OCI-LY1 (cell line): ENCODE results near the gene RNF144A.

ENCODE experiments used
- H2AFZ ChIP-seq: fragments of 200-600 bp; sonication (generic), shearing (Covaris generic); 2 replicates; pipeline ENCODE4 v1.6.0; 2014; ENCODE audit warnings: antibody characterized with exemption, mild to moderate bottlenecking, low read length
- H3F3A ChIP-seq: fragments of 200-600 bp; sonication (generic), shearing (Covaris generic); 2 replicates; pipeline ENCODE4 v1.6.0; 2014; ENCODE audit warnings: mild to moderate bottlenecking, antibody characterized with exemption, low read length, moderate library complexity; ENCODE audit not compliant: insufficient read depth
- H3K27ac ChIP-seq: fragments of 200-600 bp; sonication (generic); 2 replicates; pipeline ENCODE4 v1.5.1; 2014; ENCODE audit warnings: low read length, mixed run types, mild to moderate bottlenecking, low read depth; ENCODE audit not compliant: poor library complexity, severe bottlenecking
- H3K27me3 ChIP-seq: fragments of 200-600 bp; sonication (generic); 2 replicates; pipeline ENCODE4 v1.6.0; 2014; ENCODE audit warnings: antibody characterized with exemption, mild to moderate bottlenecking, low read length, moderate library complexity; ENCODE audit not compliant: insufficient read depth
- H3K36me3 ChIP-seq: fragments of 200-600 bp; sonication (generic); 2 replicates; pipeline ENCODE4 v1.6.1; 2014; ENCODE audit warnings: mild to moderate bottlenecking, antibody characterized with exemption, low read length, moderate library complexity, mixed read lengths; ENCODE audit not compliant: insufficient read depth
- H3K4me1 ChIP-seq: fragments of 200-600 bp; sonication (generic); 2 replicates; pipeline ENCODE4 v1.5.1; 2014; ENCODE audit warnings: mild to moderate bottlenecking, low read length, moderate library complexity; ENCODE audit not compliant: insufficient read depth, severe bottlenecking
- H3K4me2 ChIP-seq: fragments of 200-600 bp; sonication (generic), shearing (Covaris generic); 2 replicates; pipeline ENCODE4 v1.6.1; 2014; ENCODE audit warnings: low read length
- H3K4me3 ChIP-seq: fragments of 200-600 bp; sonication (generic); 2 replicates; pipeline ENCODE4 v1.5.1; 2014; ENCODE audit warnings: low read length, low read depth, mild to moderate bottlenecking, mixed read lengths; ENCODE audit not compliant: poor library complexity, severe bottlenecking
- H3K79me2 ChIP-seq: fragments of 200-600 bp; shearing (Covaris generic); 2 replicates; pipeline ENCODE4 v1.6.1; 2016; ENCODE audit warnings: mixed run types, low read length, mixed read lengths; ENCODE audit not compliant: insufficient read depth
- H3K9ac ChIP-seq: fragments of 200-600 bp; sonication (generic), shearing (Covaris generic); 2 replicates; pipeline ENCODE4 v1.6.1; 2014; ENCODE audit warnings: mild to moderate bottlenecking, low read length, mixed read lengths
- H3K9me2 ChIP-seq: fragments of 200-600 bp; sonication (generic), shearing (Covaris generic); 2 replicates; pipeline ENCODE4 v1.6.1; 2014; ENCODE audit warnings: low read depth, mild to moderate bottlenecking, low read length, mixed read lengths
- H3K9me3 ChIP-seq: fragments of 200-600 bp; shearing (Covaris generic); 2 replicates; pipeline ENCODE4 v1.6.1; 2014; ENCODE audit warnings: low read length, mixed read lengths
- H4K20me1 ChIP-seq: fragments of 200-600 bp; sonication (generic), shearing (Covaris generic); 2 replicates; pipeline ENCODE4 v1.6.0; 2016; ENCODE audit warnings: mild to moderate bottlenecking, low read length; ENCODE audit not compliant: insufficient read depth
- EZH2 ChIP-seq: fragments of 200-600 bp; sonication (generic), shearing (Covaris generic); IDR thresholded peaks from 2 replicates; pipeline ENCODE4 v1.8.0; 2017; ENCODE audit warnings: borderline replicate concordance, mixed run types, mild to moderate bottlenecking, antibody characterized with exemption, low read length, moderate library complexity, mixed read lengths
- TF ChIP-seq, protein P1 (sequence below): fragments of 200-600 bp; sonication (generic), shearing (Covaris generic); IDR thresholded peaks from 2 replicates; pipeline ENCODE4 v1.5.1; 2017; ENCODE audit warnings: mild to moderate bottlenecking, antibody characterized with exemption, low read length, moderate library complexity, mixed read lengths

Gene RNF144A

DNA sequence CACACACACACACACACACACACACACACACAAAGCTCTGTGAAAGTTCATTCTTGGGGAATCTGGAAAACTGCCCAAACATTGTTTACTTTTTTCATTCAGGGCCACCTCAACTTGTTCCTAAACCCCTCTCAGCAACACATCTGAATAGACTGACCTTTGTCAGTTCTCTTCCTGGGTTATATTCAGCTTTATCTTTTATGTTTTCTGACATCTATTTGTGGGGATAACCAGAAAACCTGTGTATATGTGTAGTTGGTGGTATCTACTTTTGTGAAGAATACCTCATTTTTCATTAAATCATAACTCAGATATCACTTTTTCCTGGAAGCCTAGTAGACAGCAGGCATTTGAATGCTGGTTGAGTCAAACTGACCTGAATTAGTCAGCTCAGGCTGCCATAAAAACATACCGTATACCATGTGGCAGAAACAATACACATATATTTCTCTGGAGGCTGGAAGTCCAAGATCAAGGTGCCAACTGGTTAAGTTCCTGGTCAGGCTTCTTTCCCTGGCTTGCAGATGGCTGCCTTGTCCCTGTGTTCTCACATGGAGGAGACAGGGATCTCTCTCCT, 11.0 kb upstream of the RNF144A start:
- Histone ChIP-seq H3K79me2 (no peaks in the 10 kb centered on the region), H3K36me3 (no peaks in the 10 kb centered on the region), H3K9ac (no peak overlapping the region), H3K27ac (no peak overlapping the region), H3K4me3 (no peak overlapping the region), H3F3A (no peaks in the 10 kb centered on the region), H3K9me3 (no peaks in the 10 kb centered on the region), H3K4me1 (no peaks in the 10 kb centered on the region), H3K4me2 (no peak overlapping the region), H4K20me1 (no peaks in the 10 kb centered on the region), H3K27me3 (no peaks in the 10 kb centered on the region; the same call in 1 of the 2 replicates), H3K9me2 (no peaks in the 10 kb centered on the region), H2AFZ (no peak overlapping the region)
- TF ChIP-seq, protein P1, sequence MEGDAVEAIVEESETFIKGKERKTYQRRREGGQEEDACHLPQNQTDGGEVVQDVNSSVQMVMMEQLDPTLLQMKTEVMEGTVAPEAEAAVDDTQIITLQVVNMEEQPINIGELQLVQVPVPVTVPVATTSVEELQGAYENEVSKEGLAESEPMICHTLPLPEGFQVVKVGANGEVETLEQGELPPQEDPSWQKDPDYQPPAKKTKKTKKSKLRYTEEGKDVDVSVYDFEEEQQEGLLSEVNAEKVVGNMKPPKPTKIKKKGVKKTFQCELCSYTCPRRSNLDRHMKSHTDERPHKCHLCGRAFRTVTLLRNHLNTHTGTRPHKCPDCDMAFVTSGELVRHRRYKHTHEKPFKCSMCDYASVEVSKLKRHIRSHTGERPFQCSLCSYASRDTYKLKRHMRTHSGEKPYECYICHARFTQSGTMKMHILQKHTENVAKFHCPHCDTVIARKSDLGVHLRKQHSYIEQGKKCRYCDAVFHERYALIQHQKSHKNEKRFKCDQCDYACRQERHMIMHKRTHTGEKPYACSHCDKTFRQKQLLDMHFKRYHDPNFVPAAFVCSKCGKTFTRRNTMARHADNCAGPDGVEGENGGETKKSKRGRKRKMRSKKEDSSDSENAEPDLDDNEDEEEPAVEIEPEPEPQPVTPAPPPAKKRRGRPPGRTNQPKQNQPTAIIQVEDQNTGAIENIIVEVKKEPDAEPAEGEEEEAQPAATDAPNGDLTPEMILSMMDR, result no peak
- TF ChIP-seq EZH2, result no peak

DNA sequence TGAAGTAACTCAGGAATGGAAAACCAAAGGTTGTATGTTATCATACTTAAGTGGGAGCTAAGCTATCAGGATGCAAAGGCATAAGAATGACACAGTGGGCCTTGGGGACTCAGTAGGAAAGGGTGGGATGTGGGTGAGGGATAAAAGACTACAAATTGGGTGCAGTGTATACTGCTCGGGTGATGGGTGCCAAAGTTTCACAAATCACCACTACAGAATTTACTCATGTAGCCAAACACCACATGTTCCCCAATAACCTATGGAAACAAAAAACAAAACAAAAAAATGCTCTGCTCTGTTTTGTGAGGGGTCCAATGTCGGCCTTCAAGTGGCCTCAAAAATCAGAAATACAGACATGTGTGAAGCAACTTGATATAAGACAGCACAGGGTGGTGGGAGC, 8.9 kb upstream of the RNF144A start:
- H3K4me1 ChIP-seq, result no peaks in the 10 kb centered on the region
- no peaks in the 10 kb centered on the region for H3K9me3 ChIP-seq
- H3F3A ChIP-seq, result no peaks in the 10 kb centered on the region
- H2AFZ ChIP-seq, result no peak overlapping the region
- no peaks in the 10 kb centered on the region for H3K9me2 ChIP-seq
- no peaks in the 10 kb centered on the region for H3K36me3 ChIP-seq
- H4K20me1 ChIP-seq, result no peaks in the 10 kb centered on the region
- TF ChIP-seq EZH2, result no peak
- TF ChIP-seq, protein P1, result no peak
- no peak overlapping the region for H3K27ac ChIP-seq
- no peak overlapping the region for H3K9ac ChIP-seq
- H3K27me3 ChIP-seq, result no peaks in the 10 kb centered on the region; the same call in 1 of the 2 replicates
- no peak overlapping the region for H3K4me2 ChIP-seq
- H3K79me2 ChIP-seq, result no peaks in the 10 kb centered on the region
- no peak overlapping the region for H3K4me3 ChIP-seq

DNA sequence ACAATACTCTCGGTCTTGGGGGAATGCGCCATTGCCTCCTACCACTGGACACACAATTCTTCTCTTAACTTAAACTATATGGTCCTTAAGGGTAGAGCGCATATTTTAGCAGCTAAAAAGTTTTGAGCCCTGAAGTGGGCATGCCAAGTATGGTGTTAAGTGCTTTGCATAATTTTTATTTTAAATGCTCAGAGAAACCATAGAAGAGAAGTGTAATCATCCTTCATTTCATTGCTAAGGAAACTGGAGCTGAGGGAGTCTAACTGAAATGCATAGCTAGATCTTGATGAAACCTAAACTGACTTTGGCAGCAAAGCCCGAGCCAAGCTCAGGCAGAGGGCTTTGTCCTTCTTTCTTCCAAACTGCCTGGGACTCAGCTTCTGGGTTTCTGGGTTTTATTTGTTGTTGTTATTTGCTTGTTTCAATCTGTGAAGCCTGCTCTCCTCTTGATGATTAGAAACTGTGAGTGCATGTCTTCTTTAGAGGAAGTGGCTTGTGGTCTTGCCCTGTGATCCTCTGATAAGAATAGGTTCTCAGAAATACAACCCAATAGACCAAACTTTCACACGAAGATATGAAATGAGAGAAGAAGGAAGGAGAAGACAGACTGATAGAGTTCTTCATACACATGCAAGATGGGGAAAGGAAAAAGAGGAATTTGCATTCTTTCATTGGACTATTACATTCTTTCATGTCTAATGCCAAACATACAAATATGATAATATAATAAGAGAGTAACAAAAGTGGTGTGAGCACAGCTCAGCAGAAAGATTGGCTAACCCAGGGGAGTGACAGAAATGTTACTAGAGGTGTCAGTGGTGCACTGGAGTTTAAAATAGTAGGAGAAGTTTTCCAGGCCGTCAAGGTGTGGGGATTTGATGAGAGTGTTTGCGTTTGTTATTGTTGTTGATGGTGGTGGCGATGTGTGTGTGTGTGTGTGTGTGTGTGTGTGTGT, 7.5 kb upstream of the RNF144A start:
- no peak for TF ChIP-seq EZH2
- TF ChIP-seq, protein P1, result no peak
- Histone ChIP-seq H3K79me2 (no peaks in the 10 kb centered on the region), H3K27me3 (no peaks in the 10 kb centered on the region; the same call in 1 of the 2 replicates), H3K4me1 (no peaks in the 10 kb centered on the region), H3F3A (no peaks in the 10 kb centered on the region), H3K4me2 (no peak overlapping the region), H3K36me3 (no peaks in the 10 kb centered on the region), H2AFZ (no peak overlapping the region), H3K9me2 (no peaks in the 10 kb centered on the region), H3K9ac (no peak overlapping the region), H3K27ac (no peak overlapping the region), H3K9me3 (no peaks in the 10 kb centered on the region), H3K4me3 (no peak overlapping the region), H4K20me1 (no peaks in the 10 kb centered on the region)
